H9 (cell line): ENCODE data around the gene C1orf105. TPM values are rescaled to one million over a fixed set of nuclear protein-coding genes. Genes with fewer than 3 reads are reported as not detected.

ENCODE experiments used
- DNase-seq: peaks from one replicate; pipeline ENCODE4 v3.0.0-alpha.2; 2017
- H2AFZ ChIP-seq: one replicate; pipeline ENCODE4 v1.6.1; 2013; ENCODE audit warnings: mild to moderate bottlenecking, low read length, control low read depth, moderate library complexity
- H2AK5ac ChIP-seq: 2 replicates; pipeline ENCODE4 v1.6.1; 2013; ENCODE audit warnings: low read length, control low read depth, mixed read lengths; ENCODE audit not compliant: insufficient read length
- H2BK120ac ChIP-seq: one replicate; pipeline ENCODE4 v1.6.1; 2013; ENCODE audit warnings: low read depth, mild to moderate bottlenecking, low read length, control low read depth, inconsistent platforms; ENCODE audit not compliant: poor library complexity, severe bottlenecking
- H2BK12ac ChIP-seq: 2 replicates; pipeline ENCODE4 v1.6.1; 2013; ENCODE audit warnings: low read length, control low read depth, mixed read lengths, low read depth; ENCODE audit not compliant: insufficient read length
- H2BK15ac ChIP-seq: 2 replicates; pipeline ENCODE4 v1.6.1; 2013; ENCODE audit warnings: low read depth, low read length, control low read depth
- H2BK20ac ChIP-seq: one replicate; pipeline ENCODE4 v1.6.1; 2013; ENCODE audit warnings: low read depth, mild to moderate bottlenecking, low read length, control low read depth, inconsistent platforms; ENCODE audit not compliant: poor library complexity, severe bottlenecking
- H2BK5ac ChIP-seq: 2 replicates; pipeline ENCODE4 v1.6.1; 2013; ENCODE audit warnings: low read length, control low read depth, mixed read lengths; ENCODE audit not compliant: insufficient read length
- H3K14ac ChIP-seq: 2 replicates; pipeline ENCODE4 v1.6.1; 2013; ENCODE audit warnings: low read length, control low read depth; ENCODE audit not compliant: insufficient read depth
- H3K18ac ChIP-seq: 2 replicates; pipeline ENCODE4 v1.6.1; 2013; ENCODE audit warnings: low read depth, mild to moderate bottlenecking, mixed read lengths, low read length, control low read depth; ENCODE audit not compliant: insufficient read length
- H3K23ac ChIP-seq: 2 replicates; pipeline ENCODE4 v1.6.1; 2013; ENCODE audit warnings: low read length, control low read depth, mixed read lengths, low read depth; ENCODE audit not compliant: insufficient read length
- H3K23me2 ChIP-seq: 2 replicates; pipeline ENCODE4 v1.6.1; 2013; ENCODE audit warnings: low read depth, mild to moderate bottlenecking, mixed read lengths, low read length, control low read depth; ENCODE audit not compliant: insufficient read length, poor library complexity, severe bottlenecking
- H3K27ac ChIP-seq: 2 replicates; pipeline ENCODE4 v1.5.1; 2013; ENCODE audit warnings: low read length, control low read depth, mixed read lengths, low read depth; ENCODE audit not compliant: insufficient read length
- H3K27me3 ChIP-seq: 2 replicates; pipeline ENCODE4 v1.6.1; 2013; ENCODE audit warnings: low read length, control low read depth, inconsistent platforms; ENCODE audit not compliant: insufficient read depth
- H3K4ac ChIP-seq: 2 replicates; pipeline ENCODE4 v1.6.1; 2013; ENCODE audit warnings: low read depth, mild to moderate bottlenecking, control low read depth, inconsistent platforms, low read length, moderate library complexity
- H3K4me1 ChIP-seq: 2 replicates; pipeline ENCODE4 v1.6.1; 2013; ENCODE audit warnings: low read length, control low read depth, inconsistent platforms; ENCODE audit not compliant: insufficient read depth
- H3K4me2 ChIP-seq: 2 replicates; pipeline ENCODE4 v1.6.1; 2013; ENCODE audit warnings: low read length, control low read depth, mixed read lengths; ENCODE audit not compliant: insufficient read length, insufficient read depth
- H3K56ac ChIP-seq: 2 replicates; pipeline ENCODE4 v1.6.1; 2013; ENCODE audit warnings: low read depth, mild to moderate bottlenecking, mixed read lengths, low read length, control low read depth; ENCODE audit not compliant: insufficient read length
- H3K79me1 ChIP-seq: 2 replicates; pipeline ENCODE4 v1.6.1; 2013; ENCODE audit warnings: low read depth, mild to moderate bottlenecking, moderate library complexity, low read length, control low read depth, inconsistent platforms; ENCODE audit not compliant: insufficient read depth, poor library complexity, severe bottlenecking
- H3K79me2 ChIP-seq: 2 replicates; pipeline ENCODE4 v1.6.1; 2013; ENCODE audit warnings: low read length, control low read depth, inconsistent platforms; ENCODE audit not compliant: insufficient read depth
- H3K9ac ChIP-seq: 2 replicates; pipeline ENCODE4 v1.6.1; 2013; ENCODE audit warnings: low read length, control low read depth, mixed read lengths; ENCODE audit not compliant: insufficient read length; ENCODE audit errors: extremely low read depth
- H3K9me3 ChIP-seq: one replicate; pipeline ENCODE4 v1.6.1; 2013; ENCODE audit warnings: low read depth, low read length, inconsistent platforms; ENCODE audit not compliant: control insufficient read depth
- H3T11ph ChIP-seq: one replicate; pipeline ENCODE4 v1.6.1; 2013; ENCODE audit warnings: mild to moderate bottlenecking, low read length, control low read depth, inconsistent platforms
- H4K20me1 ChIP-seq: one replicate; pipeline ENCODE4 v1.6.1; 2013; ENCODE audit not compliant: control insufficient read depth, insufficient read length, insufficient read depth
- H4K5ac ChIP-seq: 2 replicates; pipeline ENCODE4 v1.6.1; 2013; ENCODE audit warnings: low read depth, mild to moderate bottlenecking, mixed read lengths, low read length, control low read depth; ENCODE audit not compliant: insufficient read length
- H4K8ac ChIP-seq: replicated peaks from 2 replicates; pipeline ENCODE4 v1.6.1; 2013; ENCODE audit warnings: low read length, control low read depth, mixed read lengths, low read depth; ENCODE audit not compliant: insufficient read length
- H4K91ac ChIP-seq: 2 replicates; pipeline ENCODE4 v1.6.1; 2013; ENCODE audit warnings: low read depth, mild to moderate bottlenecking, moderate library complexity, mixed read lengths, low read length, control low read depth; ENCODE audit not compliant: insufficient read length
- H3K27ac Mint-ChIP-seq, 3 experiments: 2 replicates in 2 of 3; 3 replicates in 1 of 3; pipeline ENCODE4 v1.8.0; 2020 to 2021; ENCODE audit warnings: mixed read lengths in 3 of 3, mild to moderate bottlenecking in 1 of 3, moderate library complexity in 1 of 3
- H3K27me3 Mint-ChIP-seq: 2 replicates; pipeline ENCODE4 v1.8.0; 2021; ENCODE audit warnings: low read depth, mild to moderate bottlenecking, moderate library complexity, mixed read lengths
- H3K36me3 Mint-ChIP-seq, 3 experiments: 2 replicates in 2 of 3; 3 replicates in 1 of 3; pipeline ENCODE4 v1.8.0; 2020 to 2021; ENCODE audit warnings: low read depth in 3 of 3, mixed read lengths in 3 of 3; ENCODE audit not compliant: insufficient read depth in 1 of 3
- H3K4me1 Mint-ChIP-seq, 2 experiments: 2 replicates each; pipeline ENCODE4 v1.8.0; 2020; ENCODE audit warnings: mixed read lengths in 2 of 2
- H3K4me3 Mint-ChIP-seq, 2 experiments: 2 replicates in 1 of 2; 3 replicates in 1 of 2; pipeline ENCODE4 v1.8.0; 2020 to 2021; ENCODE audit warnings: mild to moderate bottlenecking in 2 of 2, mixed read lengths in 2 of 2, moderate library complexity in 1 of 2
- H3K9me3 Mint-ChIP-seq, 2 experiments: 2 replicates in 1 of 2; 3 replicates in 1 of 2; pipeline ENCODE4 v1.8.0; 2020; ENCODE audit warnings: mild to moderate bottlenecking in 2 of 2, mixed read lengths in 2 of 2, moderate library complexity in 1 of 2
- CTCF ChIP-seq: fragments of 200-600 bp; sonication (generic); conservative IDR thresholded peaks from 3 replicates; pipeline ENCODE4 v1.8.0; 2021; ENCODE audit warnings: antibody characterized with exemption, mild to moderate bottlenecking
- WGBS: extraction: QIAGEN DNeasy Blood & Tissue Kit; methylation state at CpG from one replicate; pipeline ENCODE4 v1.1.7; 2013; ENCODE audit warnings: missing lambda C conversion rate, low lambda C conversion rate, mixed read lengths; ENCODE audit not compliant: insufficient read length; ENCODE audit errors: extremely low coverage; 5-methylcytosine and 5-hydroxymethylcytosine counted together
- total RNA-seq: library from RNA; stranded (reverse); gene quantifications from 2 replicates; pipeline ENCODE4 v1.2.1, GENCODE V29; 2021

The C1orf105 gene
- total RNA-seq, 1 experiment from 2014 or later = not detected

- Histone ChIP-seq H3K9me3 (no peaks in the 10 kb centered on the region), H3K14ac (no peak overlapping the region), H3K27ac (no peak overlapping the region), H2BK5ac (no peak overlapping the region), H3K9ac (no peak overlapping the region), H4K20me1 (no peaks in the 10 kb centered on the region), H2AK5ac (no peak overlapping the region), H2AFZ (no peak overlapping the region), H2BK120ac (no peak overlapping the region), H3T11ph (no peak overlapping the region), H4K8ac (no peak overlapping the region), H3K27me3 (no peaks in the 10 kb centered on the region), H3K4me1 (no peaks in the 10 kb centered on the region; the same call in 1 of the 2 replicates), H2BK20ac (no peak overlapping the region), H3K18ac (no peak overlapping the region), H4K5ac (no peak overlapping the region), H3K4me2 (no peak overlapping the region), H2BK12ac (no peak overlapping the region), H3K4ac (no peak overlapping the region), H4K91ac (no peak overlapping the region), H3K23ac (no peak overlapping the region), H3K79me2 (no peaks in the 10 kb centered on the region), H3K56ac (no peak overlapping the region), H2BK15ac (no peak overlapping the region), H3K23me2 (no peaks in the 10 kb centered on the region), H3K79me1 (no peaks in the 10 kb centered on the region)
- H3K4me1 Mint-ChIP-seq = no peaks in the 10 kb centered on the region
- H3K27ac Mint-ChIP-seq = no peak overlapping the region
- no peaks in the 10 kb centered on the region for H3K27me3 Mint-ChIP-seq
- H3K36me3 Mint-ChIP-seq = no peaks in the 10 kb centered on the region
- no peak for DNase-seq
- no peak for TF ChIP-seq CTCF
- H3K9me3 Mint-ChIP-seq = no peaks in the 10 kb centered on the region
- WGBS = no CpG with 5 or more reads among the region's 1 CpG
- H3K4me3 Mint-ChIP-seq = no peak overlapping the region
Measured at GRCh38 chr1:172471666-172472065, 51.2 kb downstream of the C1orf105 start.
